Osteoblast (primary cell): Measurements from ENCODE around the gene SLC43A1. TPM values are rescaled to one million over a fixed set of nuclear protein-coding genes. Genes with fewer than 3 reads are reported as not detected.

ENCODE experiments used
- DNase-seq: peaks from one replicate; pipeline ENCODE4 v3.0.0; 2011; ENCODE audit warnings: low spot score, mixed read lengths; ENCODE audit not compliant: insufficient read length; ENCODE audit errors: missing footprints
- H2AFZ ChIP-seq: 2 replicates; pipeline ENCODE4 v1.6.0; 2011; ENCODE audit warnings: mild to moderate bottlenecking, low read length
- H3K27ac ChIP-seq: 2 replicates; pipeline ENCODE4 v1.5.1; 2011; ENCODE audit warnings: mild to moderate bottlenecking, low read depth, low read length, moderate library complexity
- H3K27me3 ChIP-seq: 2 replicates; pipeline ENCODE4 v1.6.0; 2012; ENCODE audit warnings: mild to moderate bottlenecking, control low read depth, inconsistent platforms, low read length, moderate library complexity; ENCODE audit not compliant: insufficient read depth
- H3K36me3 ChIP-seq: 2 replicates; pipeline ENCODE4 v1.5.1; 2011; ENCODE audit warnings: mild to moderate bottlenecking, low read length, control low read depth, moderate library complexity; ENCODE audit not compliant: insufficient read depth
- H3K4me1 ChIP-seq: 2 replicates; pipeline ENCODE4 v1.5.1; 2011; ENCODE audit warnings: mild to moderate bottlenecking, low read length, control low read depth, moderate library complexity; ENCODE audit not compliant: insufficient read depth
- H3K4me2 ChIP-seq: 2 replicates; pipeline ENCODE4 v1.6.0; 2011; ENCODE audit warnings: mild to moderate bottlenecking, low read length; ENCODE audit not compliant: insufficient read depth
- H3K4me3 ChIP-seq: fragments of 200-600 bp; sonication (generic); 3 replicates; pipeline ENCODE4 v1.5.1; 2012; ENCODE audit warnings: mild to moderate bottlenecking, low read length, inconsistent platforms; ENCODE audit not compliant: insufficient read depth
- H3K79me2 ChIP-seq: 2 replicates; pipeline ENCODE4 v1.6.0; 2012; ENCODE audit warnings: mild to moderate bottlenecking, low read length, control low read depth, inconsistent platforms; ENCODE audit not compliant: insufficient read depth
- H3K9me3 ChIP-seq: 2 replicates; pipeline ENCODE4 v1.5.1; 2011; ENCODE audit warnings: low read depth, low read length, control low read depth
- H4K20me1 ChIP-seq: 2 replicates; pipeline ENCODE4 v1.6.0; 2012; ENCODE audit warnings: mild to moderate bottlenecking, low read length, control low read depth; ENCODE audit not compliant: insufficient read depth
- CTCF ChIP-seq: IDR thresholded peaks from 2 replicates; pipeline ENCODE4 v1.5.1; 2011; ENCODE audit warnings: mild to moderate bottlenecking, low read depth, low read length, moderate library complexity; ENCODE audit errors: extremely low read depth
- total RNA-seq: library from RNA; depleted of rRNA; stranded (reverse); fragments of >200 nt; gene quantifications from 2 replicates; pipeline ENCODE4 v1.2.3, GENCODE V29; 2012

SLC43A1 gene
- total RNA-seq, 1 donor, result 18.5 TPM

GRCh38 chr11:57530215-57530595, 14.7 kb upstream of the SLC43A1 start:
- Histone ChIP-seq H3K27me3 (no peaks in the 10 kb centered on the region), H2AFZ (peak overlapping the region; percentile 98), H3K27ac (peak overlapping the region; percentile 81), H3K4me3 (peak overlapping the region; percentile 95), H3K4me1 (peaks cover 10% of the 10 kb centered on the region), H3K36me3 (peaks cover 7% of the 10 kb centered on the region), H3K4me2 (peak overlapping the region; percentile 98), H3K9me3 (no peaks in the 10 kb centered on the region), H4K20me1 (peaks cover 4% of the 10 kb centered on the region), H3K79me2 (peaks cover 20% of the 10 kb centered on the region)
- TF ChIP-seq CTCF, result no peak
- no peak for DNase-seq

- Histone ChIP-seq H3K4me2 (no peak overlapping the region), H3K27me3 (no peaks in the 10 kb centered on the region), H3K79me2 (peaks cover 20% of the 10 kb centered on the region), H3K4me1 (peaks cover 10% of the 10 kb centered on the region), H3K9me3 (no peaks in the 10 kb centered on the region), H3K4me3 (no peak overlapping the region), H3K27ac (no peak overlapping the region), H4K20me1 (peaks cover 4% of the 10 kb centered on the region), H3K36me3 (peaks cover 7% of the 10 kb centered on the region), H2AFZ (no peak overlapping the region)
- no peak for DNase-seq
- no peak for TF ChIP-seq CTCF
Measured at GRCh38 chr11:57529012-57529411, 13.5 kb upstream of the SLC43A1 start.

- peaks cover 20% of the 10 kb centered on the region for H3K79me2 ChIP-seq
- H4K20me1 ChIP-seq, result peaks cover 4% of the 10 kb centered on the region
- TF ChIP-seq CTCF, result peak; percentile 93
- H2AFZ ChIP-seq, result no peak overlapping the region
- H3K27ac ChIP-seq, result no peak overlapping the region
- no peaks in the 10 kb centered on the region for H3K27me3 ChIP-seq
- H3K4me1 ChIP-seq, result peaks cover 10% of the 10 kb centered on the region
- H3K36me3 ChIP-seq, result peaks cover 7% of the 10 kb centered on the region
- no peak overlapping the region for H3K4me2 ChIP-seq
- no peak overlapping the region for H3K4me3 ChIP-seq
- H3K9me3 ChIP-seq, result no peaks in the 10 kb centered on the region
- peak; percentile 68 for DNase-seq
Measured at GRCh38 chr11:57527056-57527631, 11.6 kb upstream of the SLC43A1 start.

- Histone ChIP-seq H3K79me2 (no peaks in the 10 kb centered on the region), H2AFZ (no peak overlapping the region), H4K20me1 (peaks cover 4% of the 10 kb centered on the region), H3K4me3 (no peak overlapping the region), H3K27me3 (no peaks in the 10 kb centered on the region), H3K27ac (no peak overlapping the region), H3K4me2 (no peak overlapping the region), H3K4me1 (no peaks in the 10 kb centered on the region), H3K36me3 (peaks cover under 1% of the 10 kb centered on the region), H3K9me3 (no peaks in the 10 kb centered on the region)
- no peak for TF ChIP-seq CTCF
- DNase-seq, result no peak
Measured at GRCh38 chr11:57523419-57523818, 7.9 kb upstream of the SLC43A1 start.
